GM12872 (cell line): Measurements from ENCODE around the gene PPAN.

Experiments used
- TF ChIP-seq, protein P1 (sequence below): IDR thresholded peaks from 3 replicates; pipeline ENCODE4 v1.5.1; 2011; ENCODE audit warnings: low read depth, mild to moderate bottlenecking, low read length, moderate library complexity; ENCODE audit not compliant: insufficient read depth

Gene PPAN

DNA sequence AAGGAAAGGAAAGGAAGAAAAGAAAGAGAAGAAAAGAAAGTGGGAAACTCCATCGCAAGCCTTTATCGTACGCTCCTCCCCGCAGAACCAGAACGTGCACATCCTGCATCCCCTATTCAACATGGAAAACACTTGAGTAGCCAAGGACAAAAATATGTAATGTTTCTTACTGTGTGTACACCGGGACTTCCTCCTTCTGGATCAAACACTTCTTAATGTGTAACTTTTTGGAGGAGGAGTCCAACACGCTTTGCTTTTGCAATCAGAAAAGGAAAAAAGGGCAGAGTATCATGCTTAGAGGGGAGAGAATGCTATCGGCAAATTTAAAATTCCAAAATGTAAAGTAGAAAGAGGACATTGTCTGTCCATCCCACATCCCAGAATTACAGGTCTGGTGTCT, 27.8 kb upstream of the PPAN start:
- TF ChIP-seq, protein P1, sequence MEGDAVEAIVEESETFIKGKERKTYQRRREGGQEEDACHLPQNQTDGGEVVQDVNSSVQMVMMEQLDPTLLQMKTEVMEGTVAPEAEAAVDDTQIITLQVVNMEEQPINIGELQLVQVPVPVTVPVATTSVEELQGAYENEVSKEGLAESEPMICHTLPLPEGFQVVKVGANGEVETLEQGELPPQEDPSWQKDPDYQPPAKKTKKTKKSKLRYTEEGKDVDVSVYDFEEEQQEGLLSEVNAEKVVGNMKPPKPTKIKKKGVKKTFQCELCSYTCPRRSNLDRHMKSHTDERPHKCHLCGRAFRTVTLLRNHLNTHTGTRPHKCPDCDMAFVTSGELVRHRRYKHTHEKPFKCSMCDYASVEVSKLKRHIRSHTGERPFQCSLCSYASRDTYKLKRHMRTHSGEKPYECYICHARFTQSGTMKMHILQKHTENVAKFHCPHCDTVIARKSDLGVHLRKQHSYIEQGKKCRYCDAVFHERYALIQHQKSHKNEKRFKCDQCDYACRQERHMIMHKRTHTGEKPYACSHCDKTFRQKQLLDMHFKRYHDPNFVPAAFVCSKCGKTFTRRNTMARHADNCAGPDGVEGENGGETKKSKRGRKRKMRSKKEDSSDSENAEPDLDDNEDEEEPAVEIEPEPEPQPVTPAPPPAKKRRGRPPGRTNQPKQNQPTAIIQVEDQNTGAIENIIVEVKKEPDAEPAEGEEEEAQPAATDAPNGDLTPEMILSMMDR: no peak

GRCh38 chr19:10079031-10079453, 27.1 kb upstream of the PPAN start:
- TF ChIP-seq, protein P1: no peak

GRCh38 chr19:10083911-10084310, 22.3 kb upstream of the PPAN start:
- TF ChIP-seq, protein P1: no peak

GRCh38 chr19:10084803-10085202, 21.4 kb upstream of the PPAN start:
- TF ChIP-seq, protein P1: no peak

GRCh38 chr19:10085641-10086590, 20.2 kb upstream of the PPAN start, which contains the start of gene SHFL:
Gene SHFL (plus strand): TSS chr19:10086317. CDS start chr19:10086428, 111 bp downstream.
- TF ChIP-seq, protein P1: no peak

DNA sequence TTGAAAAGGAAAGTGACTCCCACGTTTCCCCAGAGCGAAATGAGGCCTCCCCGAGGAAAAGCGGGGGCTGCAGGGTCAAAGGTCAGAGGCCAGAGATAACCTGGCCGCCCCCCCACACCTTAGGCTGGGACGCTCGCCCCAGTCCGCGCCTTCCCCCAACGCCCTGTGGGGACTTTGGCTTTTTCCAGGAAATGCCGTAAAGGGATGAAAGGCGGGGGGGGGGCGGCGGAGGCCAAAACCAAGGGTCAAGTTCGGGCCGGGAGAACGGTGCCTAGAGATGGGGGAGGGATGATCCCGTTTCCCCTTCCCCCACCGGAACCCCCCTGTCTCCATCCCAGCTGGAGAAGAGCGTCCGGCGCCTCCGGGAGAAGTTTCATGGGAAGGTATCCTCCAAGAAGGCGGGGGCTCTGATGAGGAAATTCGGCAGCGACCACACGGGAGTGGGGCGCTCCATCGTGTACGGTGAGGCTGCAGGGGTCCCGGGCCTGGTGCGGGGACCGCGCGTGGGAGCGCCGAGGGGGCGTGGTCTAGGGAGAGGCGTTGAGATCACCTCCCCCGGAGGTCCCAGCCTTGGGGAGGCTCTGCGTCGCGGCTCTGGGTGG, 19.5 kb upstream of the PPAN start:
- TF ChIP-seq, protein P1: no peak

DNA sequence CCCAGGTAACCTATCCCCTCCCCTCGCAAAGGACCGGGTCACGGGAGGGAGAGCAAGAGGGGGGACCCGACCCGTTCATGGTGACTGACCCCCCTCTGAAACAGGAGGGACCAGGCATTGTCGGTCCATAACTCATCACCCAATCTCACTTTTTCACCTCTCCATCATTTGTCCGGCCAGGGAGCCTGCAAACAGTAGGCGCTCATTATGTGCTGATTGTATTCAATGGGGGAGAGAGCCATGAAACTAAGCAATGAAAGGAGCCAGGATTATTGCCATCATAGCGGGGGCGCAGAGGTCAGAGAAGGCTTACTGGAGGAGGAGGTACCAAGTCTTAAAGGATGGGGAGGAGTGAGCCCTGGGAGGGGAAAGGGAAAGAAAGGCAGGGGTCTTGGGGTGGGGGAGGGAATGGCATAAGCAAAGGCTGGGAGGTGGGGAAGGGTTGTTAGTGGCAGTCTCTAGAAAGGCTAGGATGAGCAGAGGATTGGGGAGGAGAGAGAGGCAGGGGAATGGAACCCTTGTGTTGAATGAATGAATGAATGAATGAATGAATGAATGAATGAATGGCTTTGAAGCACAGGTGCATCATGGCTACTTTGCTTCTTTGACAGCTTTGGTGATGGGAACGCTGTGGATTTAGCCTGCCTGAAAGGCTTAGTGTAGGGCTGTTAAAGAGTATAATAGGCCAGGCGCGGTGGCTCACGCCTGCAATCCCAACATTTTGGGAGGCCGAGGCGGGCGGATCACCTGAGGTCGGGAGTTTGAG, 18.7 kb upstream of the PPAN start:
- TF ChIP-seq, protein P1: no peak
